Measurements from ENCODE around the gene CALN1. TPM values are rescaled to one million over a fixed set of nuclear protein-coding genes. Genes with fewer than 3 reads are reported as not detected.

Gene CALN1
- polyA plus RNA-seq, 3 donors, result under 0.01 TPM; not detected in 2

DNA sequence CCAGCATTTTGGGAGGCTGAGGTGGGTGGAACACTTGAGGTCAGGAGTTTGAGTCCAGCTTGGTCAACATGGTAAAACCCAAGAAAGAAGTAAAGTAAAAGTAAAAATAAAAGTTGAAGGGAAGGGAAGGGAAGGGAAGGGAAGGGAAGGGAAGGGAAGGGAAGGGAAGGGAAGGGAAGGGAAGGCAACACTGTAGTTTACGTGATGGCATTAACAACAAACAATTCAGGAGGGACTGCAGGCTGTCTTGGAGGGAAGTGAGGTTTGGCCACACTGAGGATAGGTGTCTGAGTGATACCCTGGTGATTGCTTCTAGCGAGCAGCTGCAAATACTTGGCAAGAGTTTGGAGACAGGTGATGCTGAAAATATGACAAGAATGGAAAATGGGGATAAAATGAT, 298.0 kb downstream of the CALN1 start:
- H3K4me3 Mint-ChIP-seq, result no peak overlapping the region
- H3K9me3 Mint-ChIP-seq, result peaks cover 0 to 13% (median 5%) of the 10 kb centered on the region in 7 donors
- WGBS (ENCODE audit: insufficient coverage), result 100% methylated on average over 1 of the region's 2 CpGs

DNA sequence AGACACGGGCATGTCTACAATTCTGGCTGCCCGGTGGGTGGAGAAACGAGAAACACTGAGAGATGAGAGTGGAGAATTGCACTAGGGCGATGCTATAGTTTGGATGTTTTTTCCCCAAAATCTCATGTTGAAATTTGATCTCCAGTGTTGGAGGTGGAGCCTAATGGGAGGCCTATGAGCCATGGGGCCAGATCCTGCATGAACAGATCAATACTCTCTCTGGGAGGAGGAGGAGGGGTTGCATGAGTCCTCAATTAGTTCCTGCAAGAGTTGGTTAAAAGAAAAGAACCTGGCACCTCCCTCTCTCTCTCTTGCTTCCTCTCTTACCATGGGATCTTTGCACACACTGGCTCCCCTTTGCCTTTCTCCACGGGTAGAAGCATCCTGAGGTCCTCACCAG, 299.1 kb downstream of the CALN1 start:
- H3K9me3 ChIP-seq (replicated peaks in 1 of 2; ENCODE audit: control insufficient read depth in 1 of 2, insufficient read depth in 1 of 2, low read length in 2 of 2), result peaks cover 8 to 16% of the 10 kb centered on the region in 2 donors
- no peak overlapping the region for H3K27ac ChIP-seq (ENCODE audit: low read depth in 1 of 2, low read length in 2 of 2)
- H3K27ac Mint-ChIP-seq, result no peak overlapping the region
- no peak overlapping the region for H3K9ac ChIP-seq (ENCODE audit: insufficient read depth, low read length, poor library complexity, severe bottlenecking)
- no peaks in the 10 kb centered on the region for H3K4me1 ChIP-seq (ENCODE audit: control insufficient read depth in 1 of 2, insufficient read depth in 2 of 2, low read length in 2 of 2)
- no peak overlapping the region for H3K4me3 Mint-ChIP-seq
- no peaks in the 10 kb centered on the region for H3K4me1 Mint-ChIP-seq
- no peaks in the 10 kb centered on the region for H3K79me2 ChIP-seq (ENCODE audit: insufficient read depth, low read length)
- H3K4me3 ChIP-seq (replicated peaks in 1 of 3; ENCODE audit: low read depth in 2 of 3, low read length in 3 of 3), result no peak overlapping the region
- TF ChIP-seq, protein P1, sequence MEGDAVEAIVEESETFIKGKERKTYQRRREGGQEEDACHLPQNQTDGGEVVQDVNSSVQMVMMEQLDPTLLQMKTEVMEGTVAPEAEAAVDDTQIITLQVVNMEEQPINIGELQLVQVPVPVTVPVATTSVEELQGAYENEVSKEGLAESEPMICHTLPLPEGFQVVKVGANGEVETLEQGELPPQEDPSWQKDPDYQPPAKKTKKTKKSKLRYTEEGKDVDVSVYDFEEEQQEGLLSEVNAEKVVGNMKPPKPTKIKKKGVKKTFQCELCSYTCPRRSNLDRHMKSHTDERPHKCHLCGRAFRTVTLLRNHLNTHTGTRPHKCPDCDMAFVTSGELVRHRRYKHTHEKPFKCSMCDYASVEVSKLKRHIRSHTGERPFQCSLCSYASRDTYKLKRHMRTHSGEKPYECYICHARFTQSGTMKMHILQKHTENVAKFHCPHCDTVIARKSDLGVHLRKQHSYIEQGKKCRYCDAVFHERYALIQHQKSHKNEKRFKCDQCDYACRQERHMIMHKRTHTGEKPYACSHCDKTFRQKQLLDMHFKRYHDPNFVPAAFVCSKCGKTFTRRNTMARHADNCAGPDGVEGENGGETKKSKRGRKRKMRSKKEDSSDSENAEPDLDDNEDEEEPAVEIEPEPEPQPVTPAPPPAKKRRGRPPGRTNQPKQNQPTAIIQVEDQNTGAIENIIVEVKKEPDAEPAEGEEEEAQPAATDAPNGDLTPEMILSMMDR (IDR thresholded peaks at IDR 0.05), result no peak
- H3K27me3 ChIP-seq (ENCODE audit: control insufficient read depth in 2 of 2, insufficient read depth in 2 of 2, low read length in 2 of 2), result no peaks in the 10 kb centered on the region
- H3K9me3 Mint-ChIP-seq, result peaks cover 6 to 13% (median 12%) of the 10 kb centered on the region in 7 donors
- no peak for DNase-seq
- WGBS (ENCODE audit: insufficient coverage), result 94% methylated on average over 4 of the region's 5 CpGs
- H2AFZ ChIP-seq (ENCODE audit: insufficient read depth, low read depth, low read length, poor library complexity, severe bottlenecking), result no peak overlapping the region
- H3K36me3 Mint-ChIP-seq, result no peaks in the 10 kb centered on the region
- no peaks in the 10 kb centered on the region for H3K36me3 ChIP-seq (replicated peaks in 1 of 2; ENCODE audit: control insufficient read depth in 1 of 2, insufficient read depth in 2 of 2, low read length in 2 of 2)
- no peaks in the 10 kb centered on the region for H3K27me3 Mint-ChIP-seq (ENCODE audit: low read depth in 3 of 3)
- no peak overlapping the region for H3K4me2 ChIP-seq (replicated peaks; ENCODE audit: extremely low read depth, low read length, poor library complexity, severe bottlenecking)
- no peaks in the 10 kb centered on the region for H4K20me1 ChIP-seq (ENCODE audit: insufficient read depth, low read length)
- intact Hi-C loops (cut with micrococcal nuclease), result no loop called here

More for the DNA sequence above, 298.0 kb downstream of the CALN1 start:
- Histone ChIP-seq H3K4me1 (ENCODE audit: control insufficient read depth in 1 of 2, insufficient read depth in 2 of 2, low read length in 2 of 2) (no peaks in the 10 kb centered on the region), H3K9ac (ENCODE audit: insufficient read depth, low read length, poor library complexity, severe bottlenecking) (no peak overlapping the region), H3K36me3 (replicated peaks in 1 of 2; ENCODE audit: control insufficient read depth in 1 of 2, insufficient read depth in 2 of 2, low read length in 2 of 2) (no peaks in the 10 kb centered on the region), H2AFZ (ENCODE audit: insufficient read depth, low read depth, low read length, poor library complexity, severe bottlenecking) (no peak overlapping the region), H3K4me3 (replicated peaks in 1 of 3; ENCODE audit: low read depth in 2 of 3, low read length in 3 of 3) (no peak overlapping the region), H3K27me3 (ENCODE audit: control insufficient read depth in 2 of 2, insufficient read depth in 2 of 2, low read length in 2 of 2) (no peaks in the 10 kb centered on the region), H3K27ac (ENCODE audit: low read depth in 1 of 2, low read length in 2 of 2) (no peak overlapping the region), H3K79me2 (ENCODE audit: insufficient read depth, low read length) (no peaks in the 10 kb centered on the region), H3K9me3 (replicated peaks in 1 of 2; ENCODE audit: control insufficient read depth in 1 of 2, insufficient read depth in 1 of 2, low read length in 2 of 2) (peaks cover 2 to 5% of the 10 kb centered on the region in 2 donors), H3K4me2 (replicated peaks; ENCODE audit: extremely low read depth, low read length, poor library complexity, severe bottlenecking) (no peak overlapping the region), H4K20me1 (ENCODE audit: insufficient read depth, low read length) (no peaks in the 10 kb centered on the region)
- intact Hi-C loops (cut with micrococcal nuclease), result no loop called here
- Mint-ChIP-seq H3K36me3 (no peaks in the 10 kb centered on the region), H3K4me1 (no peaks in the 10 kb centered on the region), H3K27ac (peak overlapping the region in 1 of 7 donors; percentile 64), H3K27me3 (ENCODE audit: low read depth in 3 of 3) (no peaks in the 10 kb centered on the region)
- TF ChIP-seq, protein P1 (IDR thresholded peaks at IDR 0.05), result no peak
- DNase-seq, result no peak

Data from CD14-positive monocyte (primary cell).